HCT116 (cell line): ENCODE results near the gene WDFY2. TPM values are rescaled to one million over a fixed set of nuclear protein-coding genes. Genes with fewer than 3 reads are reported as not detected.

Experiments
- ATAC-seq: fragments of 200-7000 bp; cut with Tn5 transposase; 2 replicates; pipeline ENCODE4 v1.9.1; 2020; ENCODE audit warnings: mild to moderate bottlenecking, moderate library complexity
- BruUV-seq: library from RNA; stranded (reverse); fragments of 400-500 nt; replicated peaks from 2 replicates; lab custom pipeline; 2021; lab: Mats Ljungman, UMichigan
- CTCF ChIA-PET: fragments of 300-600 bp; sonication (Branson Sonifier 250); formaldehyde crosslinking; loops from one replicate; lab custom pipeline; 2021; ENCODE audit warnings: antibody characterized with exemption; lab: Charles Lee
- POLR2A ChIA-PET: fragments of 300-600, 350-600 bp; sonication (Branson Sonifier 250); formaldehyde crosslinking; loops from one replicate; lab custom pipeline; 2021; ENCODE audit warnings: antibody characterized with exemption; lab: Charles Lee
- RAD21 ChIA-PET, 2 experiments: fragments of 300-600 bp; sonication (Branson Sonifier 250); formaldehyde crosslinking; loops; one replicate each; lab custom pipeline; 2023; ENCODE audit warnings: low total read pairs in 2 of 2; ENCODE audit not compliant: uncharacterized antibody in 2 of 2, unreplicated experiment in 2 of 2, low non-redundant PET in 1 of 2; lab: Charles Lee
- DNase-seq: peaks from one replicate; pipeline ENCODE4 v3.0.0-alpha.2; 2010; ENCODE audit warnings: low read depth, low spot score
- H2AFZ ChIP-seq: fragments of 200-600 bp; shearing (Covaris generic), sonication (generic); 2 replicates; pipeline ENCODE4 v1.6.1; 2017; ENCODE audit warnings: low read depth, mixed run types, mixed read lengths, antibody characterized with exemption, low read length; ENCODE audit not compliant: poor library complexity, severe bottlenecking
- H3K27ac ChIP-seq: 2 replicates; pipeline ENCODE4 v1.5.1; 2012; ENCODE audit warnings: low read depth, low read length
- H3K27me3 ChIP-seq: fragments of 200-600 bp; sonication (generic); 2 replicates; pipeline ENCODE4 v1.6.1; 2016; ENCODE audit warnings: mixed run types, low read length, mixed read lengths; ENCODE audit not compliant: insufficient read depth
- H3K36me3 ChIP-seq, 2 experiments: fragments of 200-500 bp in 1 of 2; fragments of 200-600 bp in 1 of 2; sonication (Bioruptor generic) in 1 of 2; sonication (generic) in 1 of 2; 2 replicates each; pipeline versions ENCODE4 v1.5.1 to v1.6.1; 2014 to 2016; ENCODE audit warnings: low read length in 2 of 2, inconsistent platforms in 1 of 2, mixed read lengths in 1 of 2, mixed run types in 1 of 2; ENCODE audit not compliant: insufficient read depth in 2 of 2, control insufficient read depth in 1 of 2
- H3K4me1 ChIP-seq, 2 experiments: fragments of 200-600 bp in 1 of 2; sonication (generic) in 1 of 2; 2 replicates each; pipeline versions ENCODE4 v1.5.1 to v1.6.1; 2012 to 2017; ENCODE audit warnings: low read length in 2 of 2, inconsistent platforms in 1 of 2, mild to moderate bottlenecking in 1 of 2, mixed read lengths in 1 of 2, mixed run types in 1 of 2, moderate library complexity in 1 of 2; ENCODE audit not compliant: insufficient read depth in 2 of 2, control insufficient read depth in 1 of 2
- H3K4me2 ChIP-seq: fragments of 200-600 bp; sonication (generic); 2 replicates; pipeline ENCODE4 v1.6.1; 2017; ENCODE audit warnings: mixed run types, low read length, mixed read lengths
- H3K4me3 ChIP-seq, 2 experiments: fragments of 200-600 bp in 1 of 2; sonication (generic) in 1 of 2; replicated peaks in 1 of 2; 2 replicates each; pipeline ENCODE4 v1.5.1; 2011 to 2016; ENCODE audit warnings: low read length in 2 of 2, control low read depth in 1 of 2, low read depth in 1 of 2, mild to moderate bottlenecking in 1 of 2, mixed read lengths in 1 of 2, mixed run types in 1 of 2
- H3K79me2 ChIP-seq: fragments of 200-600 bp; sonication (generic); 2 replicates; pipeline ENCODE4 v1.6.1; 2017; ENCODE audit warnings: mild to moderate bottlenecking, mixed run types, low read length, moderate library complexity, mixed read lengths; ENCODE audit not compliant: insufficient read depth
- H3K9ac ChIP-seq: fragments of 200-600 bp; sonication (generic); 2 replicates; pipeline ENCODE4 v1.6.1; 2016; ENCODE audit warnings: low read length, mixed read lengths
- H3K9me2 ChIP-seq: fragments of 200-600 bp; sonication (generic), shearing (Covaris generic); 2 replicates; pipeline ENCODE4 v1.6.1; 2017; ENCODE audit warnings: mixed run types, mild to moderate bottlenecking, moderate library complexity; ENCODE audit not compliant: insufficient read depth
- H3K9me3 ChIP-seq, 2 experiments: fragments of 200-500 bp in 1 of 2; fragments of 200-600 bp in 1 of 2; sonication (Bioruptor generic) in 1 of 2; sonication (generic) in 1 of 2; 2 replicates each; pipeline ENCODE4 v1.6.1; 2014 to 2017; ENCODE audit warnings: low read length in 2 of 2, mixed read lengths in 2 of 2, inconsistent platforms in 1 of 2, low read depth in 1 of 2, mild to moderate bottlenecking in 1 of 2, mixed run types in 1 of 2, moderate library complexity in 1 of 2; ENCODE audit not compliant: control insufficient read depth in 1 of 2, insufficient read depth in 1 of 2
- H4K20me1 ChIP-seq: fragments of 200-600 bp; sonication (generic), shearing (Covaris generic); 2 replicates; pipeline ENCODE4 v1.6.1; 2017; ENCODE audit warnings: mixed run types, mild to moderate bottlenecking, moderate library complexity; ENCODE audit not compliant: insufficient read depth
- CEBPB ChIP-seq: IDR thresholded peaks from 2 replicates; pipeline ENCODE4 v1.6.1; 2012; ENCODE audit warnings: low read depth
- ELF1 ChIP-seq: IDR thresholded peaks from 2 replicates; pipeline ENCODE4 v1.6.1; 2012; ENCODE audit warnings: low read depth, borderline replicate concordance
- EZH2 ChIP-seq: fragments of 200-600 bp; sonication (generic); IDR thresholded peaks from 2 replicates; pipeline ENCODE4 v1.6.1; 2017; ENCODE audit warnings: antibody characterized with exemption, mixed run types
- POLR2A ChIP-seq: IDR thresholded peaks from 2 replicates; pipeline ENCODE4 v1.7.0; 2011; ENCODE audit warnings: borderline replicate concordance; ENCODE audit not compliant: insufficient read depth, insufficient read length; ENCODE audit errors: extremely low read depth
- POLR2AphosphoS5 ChIP-seq: IDR thresholded peaks from 2 replicates; pipeline ENCODE4 v1.6.1; 2011; ENCODE audit warnings: mild to moderate bottlenecking, low read depth, low read length, moderate library complexity
- RAD21 ChIP-seq: IDR thresholded peaks from 2 replicates; pipeline ENCODE4 v1.6.1; 2012; ENCODE audit warnings: low read depth, mild to moderate bottlenecking
- SIN3A ChIP-seq: IDR thresholded peaks from 2 replicates; pipeline ENCODE4 v1.6.1; 2012; ENCODE audit warnings: low read depth
- SRF ChIP-seq: IDR thresholded peaks from 2 replicates; pipeline ENCODE4 v1.6.1; 2012; ENCODE audit warnings: low read depth
- TCF7L2 ChIP-seq: IDR thresholded peaks from 2 replicates; pipeline ENCODE4 v1.7.0; 2011; ENCODE audit warnings: borderline replicate concordance, inconsistent platforms; ENCODE audit not compliant: insufficient read depth, insufficient read length; ENCODE audit errors: extremely low read depth
- ZFX ChIP-seq: fragments of 450-650 bp; IDR thresholded peaks from 2 replicates; pipeline ENCODE4 v1.6.1; 2017
- intact Hi-C: fragments of 100-400 bp; cut with micrococcal nuclease; formaldehyde crosslinking; loops from 2 replicates; pipeline ENCODE4 v1.10.0; 2022
- total RNA-seq: library from RNA; stranded (reverse); gene quantifications from one replicate; pipeline ENCODE4 v1.2.1, GENCODE V29; 2021; ENCODE audit not compliant: unreplicated experiment
- TF ChIP-seq, protein P1 (sequence below): IDR thresholded peaks from 2 replicates; pipeline ENCODE4 v1.6.1; 2012; ENCODE audit warnings: low read depth

WDFY2 gene
- total RNA-seq, 1 experiment from 2014 or later, result 6.1 TPM

DNA sequence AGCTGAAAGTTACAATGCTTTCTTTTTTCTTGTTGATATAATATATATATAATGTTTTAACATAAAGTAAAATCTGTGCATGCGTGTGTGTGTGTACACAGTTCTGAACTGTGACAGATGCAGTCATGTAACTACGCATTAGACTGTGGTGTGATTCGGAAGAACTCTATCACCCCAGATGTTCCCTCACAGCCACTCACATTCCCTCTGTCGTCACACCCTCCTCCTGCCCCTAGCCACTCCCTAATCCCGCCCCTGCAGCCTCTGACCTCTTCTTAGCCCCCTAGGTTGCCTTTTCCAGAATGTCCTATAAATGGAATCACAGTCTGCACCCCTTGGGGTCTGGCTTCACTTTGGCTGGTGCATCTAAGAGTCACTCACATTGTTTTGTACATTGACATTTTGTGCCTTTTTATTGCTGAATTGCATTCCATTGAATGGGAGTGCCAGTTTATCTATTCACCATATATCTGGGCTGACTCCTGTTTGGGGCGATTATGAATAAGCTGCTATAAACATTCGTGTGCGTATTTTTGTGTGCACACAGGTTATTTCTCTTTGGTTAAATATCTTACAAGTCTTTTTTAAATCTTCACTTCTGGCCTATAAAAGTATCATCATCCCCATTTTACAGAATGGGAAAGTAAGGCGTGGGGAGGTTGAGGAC lies 199.3 kb downstream of the WDFY2 start (continued):
- TF ChIP-seq, protein P1, sequence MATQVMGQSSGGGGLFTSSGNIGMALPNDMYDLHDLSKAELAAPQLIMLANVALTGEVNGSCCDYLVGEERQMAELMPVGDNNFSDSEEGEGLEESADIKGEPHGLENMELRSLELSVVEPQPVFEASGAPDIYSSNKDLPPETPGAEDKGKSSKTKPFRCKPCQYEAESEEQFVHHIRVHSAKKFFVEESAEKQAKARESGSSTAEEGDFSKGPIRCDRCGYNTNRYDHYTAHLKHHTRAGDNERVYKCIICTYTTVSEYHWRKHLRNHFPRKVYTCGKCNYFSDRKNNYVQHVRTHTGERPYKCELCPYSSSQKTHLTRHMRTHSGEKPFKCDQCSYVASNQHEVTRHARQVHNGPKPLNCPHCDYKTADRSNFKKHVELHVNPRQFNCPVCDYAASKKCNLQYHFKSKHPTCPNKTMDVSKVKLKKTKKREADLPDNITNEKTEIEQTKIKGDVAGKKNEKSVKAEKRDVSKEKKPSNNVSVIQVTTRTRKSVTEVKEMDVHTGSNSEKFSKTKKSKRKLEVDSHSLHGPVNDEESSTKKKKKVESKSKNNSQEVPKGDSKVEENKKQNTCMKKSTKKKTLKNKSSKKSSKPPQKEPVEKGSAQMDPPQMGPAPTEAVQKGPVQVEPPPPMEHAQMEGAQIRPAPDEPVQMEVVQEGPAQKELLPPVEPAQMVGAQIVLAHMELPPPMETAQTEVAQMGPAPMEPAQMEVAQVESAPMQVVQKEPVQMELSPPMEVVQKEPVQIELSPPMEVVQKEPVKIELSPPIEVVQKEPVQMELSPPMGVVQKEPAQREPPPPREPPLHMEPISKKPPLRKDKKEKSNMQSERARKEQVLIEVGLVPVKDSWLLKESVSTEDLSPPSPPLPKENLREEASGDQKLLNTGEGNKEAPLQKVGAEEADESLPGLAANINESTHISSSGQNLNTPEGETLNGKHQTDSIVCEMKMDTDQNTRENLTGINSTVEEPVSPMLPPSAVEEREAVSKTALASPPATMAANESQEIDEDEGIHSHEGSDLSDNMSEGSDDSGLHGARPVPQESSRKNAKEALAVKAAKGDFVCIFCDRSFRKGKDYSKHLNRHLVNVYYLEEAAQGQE, result no peak
- TF ChIP-seq CEBPB (no peak), RAD21 (no peak), POLR2AphosphoS5 (no peak), POLR2A (no peak), TCF7L2 (no peak), SIN3A (no peak), ELF1 (no peak)

DNA sequence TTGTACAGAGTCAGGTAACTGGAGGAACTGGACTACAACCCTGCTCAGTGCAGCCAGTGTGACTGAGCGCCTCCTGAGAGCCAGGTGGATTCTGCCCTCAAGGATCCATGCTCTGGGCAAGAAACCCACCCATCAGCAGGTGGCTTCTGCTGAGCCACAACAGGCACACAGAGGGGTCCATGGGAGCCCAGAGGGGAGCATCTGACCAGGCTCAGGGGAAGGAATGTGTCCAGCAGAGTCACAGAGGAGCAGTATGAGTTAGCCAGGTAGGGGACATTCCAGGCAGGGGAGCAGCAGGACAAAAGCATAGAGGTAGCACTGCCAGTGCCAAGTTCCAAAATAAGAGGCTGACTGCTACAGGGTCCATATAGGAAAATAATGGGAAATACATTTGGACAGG lies 199.8 kb downstream of the WDFY2 start:
- ChIA-PET POLR2A (interaction anchor here (1.1 kb wide), 1 partner anchor 331 kb away, joined by 3 read pairs; the partner anchor contains the start of gene INTS6), RAD21 (no interaction called here), CTCF (no interaction called here)
- no peaks in the 10 kb centered on the region for H3K27me3 ChIP-seq
- TF ChIP-seq ZFX (no peak), POLR2A (no peak), POLR2AphosphoS5 (no peak), ELF1 (no peak), EZH2 (no peak), SRF (no peak), CEBPB (no peak)
- TF ChIP-seq, protein P1, result no peak
- no peaks in the 10 kb centered on the region for H3K79me2 ChIP-seq
- no peaks in the 10 kb centered on the region for H3K9me2 ChIP-seq
- H3K4me1 ChIP-seq, result no peaks in the 10 kb centered on the region
- H3K36me3 ChIP-seq, result no peaks in the 10 kb centered on the region
- intact Hi-C loops, result loop anchor here (5.0 kb wide), 1 partner anchor 332 kb away; the partner anchor contains the start of gene INTS6
- no TSS peak for BruUV-seq
- ATAC-seq, result no peak
- DNase-seq, result no peak
- H3K27ac ChIP-seq, result no peak overlapping the region
- H3K4me2 ChIP-seq, result no peak overlapping the region
- no peaks in the 10 kb centered on the region for H4K20me1 ChIP-seq
- H3K9ac ChIP-seq, result no peak overlapping the region
- no peak overlapping the region for H3K4me3 ChIP-seq
- no peaks in the 10 kb centered on the region for H3K9me3 ChIP-seq
- no peak overlapping the region for H2AFZ ChIP-seq
